WTC11 (cell line): ENCODE results near the gene OR10A4.

ENCODE experiments used
- ATF2 ChIP-seq: sonication (generic); formaldehyde crosslinking; IDR thresholded peaks from 2 replicates; pipeline ENCODE4 v1.8.1; 2022; ENCODE audit warnings: low read depth, missing genetic modification reagents, borderline replicate concordance
- ATF3 ChIP-seq: sonication (generic); formaldehyde crosslinking; conservative IDR thresholded peaks from 2 replicates; pipeline ENCODE4 v1.8.1; 2022; ENCODE audit warnings: mild to moderate bottlenecking, missing genetic modification reagents
- CREM ChIP-seq: sonication (generic); formaldehyde crosslinking; IDR thresholded peaks from 2 replicates; pipeline ENCODE4 v1.8.1; 2022; ENCODE audit warnings: mild to moderate bottlenecking, missing genetic modification reagents, moderate library complexity
- CTCF ChIP-seq: fragments of 200-600 bp; IDR thresholded peaks from 2 replicates; pipeline ENCODE4 v1.8.0; 2022; ENCODE audit warnings: antibody characterized with exemption
- FOXP1 ChIP-seq: sonication (generic); formaldehyde crosslinking; IDR thresholded peaks from 2 replicates; pipeline ENCODE4 v1.8.0; 2022; ENCODE audit warnings: missing genetic modification reagents, mild to moderate bottlenecking, moderate library complexity, borderline replicate concordance
- IRF2 ChIP-seq: sonication (generic); formaldehyde crosslinking; IDR thresholded peaks from 2 replicates; pipeline ENCODE4 v1.8.0; 2022; ENCODE audit warnings: low read depth, missing genetic modification reagents, borderline replicate concordance
- JUN ChIP-seq: sonication (generic); formaldehyde crosslinking; IDR thresholded peaks from 2 replicates; pipeline ENCODE4 v1.8.0; 2023; ENCODE audit warnings: mild to moderate bottlenecking, missing genetic modification reagents
- KAT7 ChIP-seq: sonication (generic); formaldehyde crosslinking; IDR thresholded peaks from 2 replicates; pipeline ENCODE4 v1.8.1; 2023; ENCODE audit warnings: missing genetic modification reagents, mild to moderate bottlenecking, borderline replicate concordance
- NFE2L1 ChIP-seq: sonication (generic); formaldehyde crosslinking; IDR thresholded peaks from 2 replicates; pipeline ENCODE4 v1.8.1; 2023; ENCODE audit warnings: missing genetic modification reagents
- RELA ChIP-seq: sonication (generic); formaldehyde crosslinking; IDR thresholded peaks from 2 replicates; pipeline ENCODE4 v1.8.1; 2022; ENCODE audit warnings: missing genetic modification reagents, mild to moderate bottlenecking, borderline replicate concordance
- STAT6 ChIP-seq: sonication (generic); formaldehyde crosslinking; conservative IDR thresholded peaks from 2 replicates; pipeline ENCODE4 v1.8.1; 2023; ENCODE audit warnings: mild to moderate bottlenecking, low read depth, missing genetic modification reagents, moderate library complexity
- TEAD4 ChIP-seq: sonication (generic); formaldehyde crosslinking; IDR thresholded peaks from 2 replicates; pipeline ENCODE4 v1.8.0; 2022; ENCODE audit warnings: mild to moderate bottlenecking, missing genetic modification reagents
- ZNF121 ChIP-seq: sonication (generic); formaldehyde crosslinking; IDR thresholded peaks from 2 replicates; pipeline ENCODE4 v1.8.0; 2023; ENCODE audit warnings: missing genetic modification reagents

GRCh38 chr11:6925007-6925577 is 48.7 kb downstream of the OR10A4 start:
- TF ChIP-seq ZNF121 (no peak), KAT7 (CRISPR knock-in tag) (no peak), STAT6 (no peak), TEAD4 (CRISPR knock-in tag) (no peak), RELA (CRISPR knock-in tag) (no peak), ATF2 (CRISPR knock-in tag) (no peak), CTCF (no peak), NFE2L1 (no peak), CREM (CRISPR knock-in tag) (no peak), ATF3 (CRISPR knock-in tag) (no peak), IRF2 (CRISPR knock-in tag) (no peak), FOXP1 (CRISPR knock-in tag) (no peak), JUN (CRISPR knock-in tag) (no peak)
